COLO668 (cell line): ENCODE measurements around the gene RPL7A.
"Not testable (repeated sequence)": the region's sequence is repeated elsewhere in the genome, so short reads cannot be mapped to it uniquely, and the experiment has no call there.

Experiments used
- DNase-seq: peaks from one replicate; lab custom pipeline; 2025; ENCODE audit not compliant: unreplicated experiment; lab: John Stamatoyannopoulos, UW

RPL7A gene

DNA sequence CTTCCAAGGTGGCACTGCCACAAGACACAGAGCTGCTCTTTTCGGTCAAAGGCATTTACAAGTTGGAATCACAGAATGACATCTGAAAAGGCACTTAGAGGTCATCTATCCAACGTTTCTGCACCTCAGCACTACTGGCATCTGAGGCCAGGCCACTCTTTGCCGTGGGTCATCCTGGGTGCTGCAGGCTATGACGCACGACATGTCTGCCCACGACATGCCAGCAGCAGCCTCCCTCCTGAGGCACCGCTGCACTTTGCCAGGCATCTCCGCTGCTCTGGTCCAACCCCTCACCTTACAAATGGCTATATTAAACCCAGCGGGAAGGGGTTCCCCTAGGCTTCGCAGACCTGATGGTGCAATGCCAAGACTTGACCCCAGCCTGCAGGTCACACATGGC is 19.8 kb downstream of the RPL7A start:
- no peak for DNase-seq

- DNase-seq: peak; percentile 59
Measured at GRCh38 chr9:133368249-133368881, 20.3 kb downstream of the RPL7A start.

DNA sequence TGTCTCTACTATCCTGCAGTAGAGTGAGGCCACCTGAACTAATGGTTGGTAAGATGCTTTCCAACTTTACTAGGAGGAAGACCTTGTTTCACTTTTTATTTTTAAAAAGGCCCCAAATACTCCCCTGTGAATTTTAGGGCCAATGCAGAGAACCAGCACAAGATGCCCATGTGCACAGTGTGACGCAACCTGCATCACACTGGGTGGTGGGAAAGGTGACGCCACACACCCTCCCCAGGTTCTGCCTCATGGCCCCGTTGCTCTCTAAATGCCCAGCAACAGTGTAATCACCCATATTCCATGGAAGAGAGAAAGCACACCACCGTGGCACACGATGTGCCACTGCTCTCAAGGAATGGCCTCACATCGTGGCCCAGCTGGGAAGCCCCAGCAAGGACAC is 21.4 kb downstream of the RPL7A start:
- DNase-seq: no peak

DNA sequence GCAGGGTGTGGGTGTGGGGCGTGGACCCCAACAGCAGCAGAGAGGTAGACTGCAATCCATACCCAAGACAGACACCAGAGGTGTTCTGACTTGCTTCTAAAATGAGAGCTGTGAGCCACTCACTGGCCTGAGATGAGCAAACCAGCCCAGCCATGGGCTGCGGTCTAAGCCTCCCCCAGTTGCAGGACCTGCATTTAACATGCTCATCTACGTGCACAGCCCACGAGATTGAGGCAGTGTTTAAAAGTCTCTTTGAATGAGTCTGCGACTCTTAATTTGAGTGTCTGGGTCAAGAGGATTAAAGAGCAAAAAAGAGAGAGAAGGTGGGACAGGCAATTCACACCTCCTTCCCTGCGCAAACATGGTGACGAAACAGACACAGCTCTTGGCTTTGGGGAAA is 21.9 kb downstream of the RPL7A start:
- DNase-seq: no peak

DNA sequence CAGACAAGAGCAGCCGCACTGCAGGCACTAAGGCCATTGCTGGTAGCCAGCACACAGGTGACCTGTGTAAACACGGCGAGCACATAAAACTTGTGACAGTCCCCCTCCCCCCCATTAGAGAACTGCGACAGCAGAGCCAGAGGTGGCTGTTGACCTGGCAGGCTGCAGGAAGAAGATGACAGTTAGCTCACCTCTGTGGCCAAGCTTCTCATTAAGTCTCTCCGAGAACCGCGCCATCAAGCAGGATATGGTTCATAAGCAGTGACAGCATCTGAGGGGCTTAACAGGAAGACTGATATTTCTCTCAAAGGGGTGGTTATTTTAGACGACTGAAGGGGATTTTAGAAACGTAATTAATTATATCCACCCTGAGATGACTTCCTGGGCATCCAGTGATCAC is 22.7 kb downstream of the RPL7A start:
- DNase-seq: no peak

DNA sequence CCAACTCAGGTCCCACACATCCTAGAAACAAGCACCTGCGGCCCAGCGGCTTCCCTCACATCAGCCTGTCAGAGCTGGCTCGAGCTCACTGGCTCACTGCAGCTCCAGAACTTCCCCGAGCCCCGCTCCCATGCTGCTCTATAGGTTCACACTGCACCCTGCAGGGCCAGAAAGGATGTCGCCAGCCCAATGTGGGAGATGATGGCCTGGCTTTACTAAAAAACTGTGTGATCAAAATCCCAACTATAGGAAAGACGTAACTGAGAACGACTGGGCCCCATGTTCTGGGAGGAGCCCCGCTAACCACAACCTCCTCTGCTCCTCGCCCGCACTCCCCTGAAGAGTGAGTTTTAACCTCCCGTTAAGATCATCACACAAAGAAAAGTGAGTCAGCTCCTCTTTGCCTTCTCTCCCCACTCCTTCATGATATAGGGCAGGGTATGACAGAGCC is 23.3 kb downstream of the RPL7A start:
- no peak for DNase-seq

- DNase-seq: no peak
Measured at GRCh38 chr9:133372144-133372543, 24.1 kb downstream of the RPL7A start.

DNA sequence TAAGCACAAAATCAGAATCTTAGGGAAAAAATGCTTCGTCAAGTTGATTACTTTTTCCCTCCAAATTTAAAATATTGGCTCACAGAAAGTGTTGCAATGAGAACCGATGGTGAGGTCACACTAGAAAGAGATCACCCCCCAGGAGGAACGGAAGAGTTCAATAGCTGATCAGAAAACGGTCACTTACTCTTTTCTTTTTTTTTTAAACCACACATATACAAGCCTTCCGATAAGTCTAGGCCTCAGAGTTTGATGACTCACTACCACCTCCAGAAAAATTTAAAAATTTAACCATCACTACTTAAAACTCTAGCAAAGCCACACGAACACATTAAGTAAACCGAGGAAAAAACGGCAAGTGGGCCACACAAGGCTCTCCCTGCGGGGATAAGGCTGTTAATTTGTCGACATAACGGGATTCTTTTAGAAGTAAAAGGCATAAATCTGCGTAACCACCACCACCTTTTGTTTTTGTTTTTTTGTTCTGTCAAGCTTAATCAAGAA is 26.6 kb downstream of the RPL7A start:
- DNase-seq: no peak

- DNase-seq: peak; percentile 52
Measured at GRCh38 chr9:133375116-133375723, 27.2 kb downstream of the RPL7A start.

- peak; percentile 98 for DNase-seq
Measured at GRCh38 chr9:133375724-133376654, 28.0 kb downstream of the RPL7A start, which contains the start of the genes STKLD1 and SURF4. STKLD1 (plus strand) TSS chr9:133376366; CDS start chr9:133376474, 108 bp downstream. SURF4 (minus strand) TSS chr9:133376060; CDS start chr9:133375969, 91 bp downstream.

DNA sequence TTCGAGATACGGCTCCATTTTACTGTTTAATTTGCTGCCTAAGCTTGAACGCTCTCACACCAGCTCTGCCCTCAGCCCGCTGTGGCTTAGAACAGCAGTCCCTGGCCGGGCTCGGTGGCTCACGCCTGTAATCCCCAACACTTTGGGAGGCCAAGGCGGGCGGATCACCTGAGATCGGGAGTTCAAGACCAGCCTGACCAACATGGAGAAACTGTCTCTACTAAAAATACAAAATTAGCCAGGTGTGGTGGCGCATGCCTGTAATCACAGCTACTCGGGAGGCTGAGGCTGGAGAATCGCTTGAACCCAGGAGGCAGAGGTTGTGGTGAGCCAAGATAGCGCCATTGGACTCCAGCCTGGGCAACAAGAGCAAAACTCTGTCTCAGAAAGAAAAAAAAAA is 29.3 kb downstream of the RPL7A start:
- not testable (repeated sequence) for DNase-seq

GRCh38 chr9:133377721-133378216 is 29.8 kb downstream of the RPL7A start:
- DNase-seq: peak; percentile 73

DNA sequence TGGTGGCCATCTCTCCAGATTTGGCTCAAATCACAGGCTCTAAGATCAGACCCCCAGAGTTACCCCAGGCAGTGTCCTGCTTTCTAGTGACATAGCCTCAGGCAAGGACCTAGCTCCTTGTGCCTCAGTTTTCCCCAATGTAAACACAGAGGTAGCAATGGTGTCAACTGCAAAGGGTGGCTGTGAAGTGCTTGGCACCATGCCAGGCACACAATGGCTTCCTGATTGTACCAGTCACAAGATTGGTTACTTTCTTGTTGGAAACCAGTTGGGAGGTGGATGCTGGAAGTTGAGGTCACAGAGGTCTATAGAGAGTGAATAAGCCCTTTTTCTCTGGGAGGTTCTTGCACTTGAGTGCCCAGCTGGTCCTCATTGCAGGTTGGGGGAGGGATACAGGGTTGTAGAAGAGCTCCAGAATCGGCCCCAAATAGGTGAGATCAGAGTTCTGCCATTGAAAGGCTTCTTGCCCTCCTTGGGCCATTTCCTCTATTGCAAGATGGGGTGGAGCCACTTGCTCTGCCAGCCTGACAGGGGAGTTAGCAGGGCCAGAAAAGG is 30.5 kb downstream of the RPL7A start:
- peak; percentile 48 for DNase-seq

DNA sequence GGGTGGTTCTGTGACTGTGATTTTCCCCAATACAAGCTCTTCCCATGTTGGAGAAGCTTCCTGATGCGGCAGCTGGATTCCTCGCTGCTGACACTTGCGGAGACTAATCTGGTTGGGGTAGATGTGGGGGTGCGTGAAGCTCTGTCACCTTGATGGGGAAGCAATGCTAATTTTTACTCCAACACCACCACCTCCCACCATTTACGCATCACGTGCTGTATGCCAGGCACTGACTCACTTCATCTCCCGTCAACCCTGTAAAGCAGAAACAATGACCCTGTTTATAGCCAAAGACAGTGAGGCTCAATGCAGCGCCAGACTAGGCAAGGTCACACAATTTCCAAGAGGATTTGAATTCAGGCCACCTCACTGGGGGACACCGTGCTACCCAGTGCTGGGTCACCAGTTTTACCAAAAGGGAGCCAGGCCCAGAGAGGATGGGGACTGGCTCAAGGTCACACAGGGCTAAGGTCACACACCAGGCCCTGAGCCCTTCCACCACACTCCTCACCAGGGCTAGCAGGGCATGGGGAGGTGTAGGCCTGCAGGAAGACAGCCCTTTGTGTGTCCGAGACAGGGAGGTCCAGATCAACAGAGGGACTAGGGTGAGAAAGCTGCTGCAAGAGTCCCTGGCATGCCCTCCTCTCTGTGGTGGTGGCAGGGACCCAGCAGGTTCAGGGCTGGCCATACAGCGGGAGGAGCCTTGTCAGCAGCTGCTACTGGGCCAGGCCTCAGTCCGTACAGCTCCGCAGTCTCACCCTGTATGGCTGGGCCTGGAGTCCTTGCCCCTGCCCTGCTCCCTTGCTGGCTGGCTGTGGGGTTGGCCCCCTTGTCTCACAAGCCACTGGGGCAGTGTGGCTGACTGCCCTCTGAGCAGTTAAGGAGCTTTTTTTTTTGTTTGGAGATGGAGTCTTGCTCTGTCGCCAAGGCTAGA is 31.4 kb downstream of the RPL7A start:
- DNase-seq: no peak

- no peak for DNase-seq
Measured at GRCh38 chr9:133380734-133381133, 32.7 kb downstream of the RPL7A start.

GRCh38 chr9:133382507-133383141 is 34.6 kb downstream of the RPL7A start:
- no peak for DNase-seq

- no peak for DNase-seq
Measured at GRCh38 chr9:133383438-133383837, 35.4 kb downstream of the RPL7A start.

GRCh38 chr9:133384736-133385321 is 36.8 kb downstream of the RPL7A start:
- no peak for DNase-seq

DNA sequence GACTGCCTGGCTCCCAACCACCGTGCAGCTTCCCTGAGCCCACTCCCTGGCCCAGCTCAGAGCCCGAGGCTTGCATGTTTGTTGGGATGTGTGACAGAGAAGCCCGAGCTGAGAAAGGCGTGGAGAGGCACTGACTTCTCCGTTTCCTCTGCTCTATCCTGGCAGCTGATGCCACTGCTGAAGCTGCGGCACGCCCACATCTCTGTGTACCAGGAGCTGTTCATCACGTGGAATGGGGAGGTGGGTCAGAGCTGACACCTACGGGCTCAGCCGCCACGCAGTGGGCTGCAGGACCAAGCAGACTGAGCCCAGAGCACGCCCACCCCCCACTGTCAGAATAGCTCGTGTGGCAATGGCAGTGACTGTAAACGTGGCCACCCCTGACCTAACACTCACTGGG is 37.4 kb downstream of the RPL7A start:
- DNase-seq: no peak
